HG02885 (cell line): ENCODE measurements around the gene SEZ6L.

Experiments
- ATAC-seq: cut with Tn5 transposase; IDR thresholded peaks from one replicate; pipeline ENCODE4 v1.9.1; 2021; ENCODE audit warnings: mild to moderate bottlenecking; ENCODE audit not compliant: unreplicated experiment, poor library complexity

Gene SEZ6L

GRCh38 chr22:26236991-26237390 lies 67.7 kb downstream of the SEZ6L start:
- ATAC-seq: no peak

GRCh38 chr22:26238596-26238995 lies 69.3 kb downstream of the SEZ6L start:
- ATAC-seq: no peak

GRCh38 chr22:26239581-26239980 lies 70.3 kb downstream of the SEZ6L start:
- ATAC-seq: no peak

GRCh38 chr22:26241361-26241760 lies 72.1 kb downstream of the SEZ6L start:
- no peak for ATAC-seq

GRCh38 chr22:26245001-26245400 lies 75.7 kb downstream of the SEZ6L start:
- no peak for ATAC-seq

GRCh38 chr22:26246552-26246951 lies 77.3 kb downstream of the SEZ6L start:
- no peak for ATAC-seq

GRCh38 chr22:26251869-26252268 lies 82.6 kb downstream of the SEZ6L start:
- no peak for ATAC-seq

- ATAC-seq: no peak
Measured at GRCh38 chr22:26259510-26259909, 90.2 kb downstream of the SEZ6L start.

- ATAC-seq: no peak
Measured at GRCh38 chr22:26264162-26264561, 94.9 kb downstream of the SEZ6L start.

GRCh38 chr22:26265281-26265680 lies 96.0 kb downstream of the SEZ6L start:
- no peak for ATAC-seq

- no peak for ATAC-seq
Measured at GRCh38 chr22:26265909-26266308, 96.6 kb downstream of the SEZ6L start.

GRCh38 chr22:26267856-26268255 lies 98.6 kb downstream of the SEZ6L start:
- no peak for ATAC-seq

- ATAC-seq: no peak
Measured at GRCh38 chr22:26269572-26269971, 100.3 kb downstream of the SEZ6L start.

GRCh38 chr22:26271427-26271826 lies 102.2 kb downstream of the SEZ6L start:
- no peak for ATAC-seq

- no peak for ATAC-seq
Measured at GRCh38 chr22:26273011-26273675, 103.9 kb downstream of the SEZ6L start.

- ATAC-seq: no peak
Measured at GRCh38 chr22:26276529-26277160, 107.4 kb downstream of the SEZ6L start.

GRCh38 chr22:26281941-26282340 lies 112.7 kb downstream of the SEZ6L start:
- ATAC-seq: no peak

- no peak for ATAC-seq
Measured at GRCh38 chr22:26283330-26283729, 114.1 kb downstream of the SEZ6L start.

GRCh38 chr22:26285632-26286031 lies 116.4 kb downstream of the SEZ6L start:
- ATAC-seq: no peak

GRCh38 chr22:26286091-26286820 lies 117.0 kb downstream of the SEZ6L start:
- ATAC-seq: no peak

GRCh38 chr22:26287382-26288225 lies 118.3 kb downstream of the SEZ6L start:
- no peak for ATAC-seq
